Effector CD8-positive, alpha-beta T cell (primary cell): Measurements from ENCODE around the gene MYO15A.

Experiments
- DNase-seq: peaks from one replicate; lab custom pipeline; 2025; lab: John Stamatoyannopoulos, UW

The MYO15A gene

DNA sequence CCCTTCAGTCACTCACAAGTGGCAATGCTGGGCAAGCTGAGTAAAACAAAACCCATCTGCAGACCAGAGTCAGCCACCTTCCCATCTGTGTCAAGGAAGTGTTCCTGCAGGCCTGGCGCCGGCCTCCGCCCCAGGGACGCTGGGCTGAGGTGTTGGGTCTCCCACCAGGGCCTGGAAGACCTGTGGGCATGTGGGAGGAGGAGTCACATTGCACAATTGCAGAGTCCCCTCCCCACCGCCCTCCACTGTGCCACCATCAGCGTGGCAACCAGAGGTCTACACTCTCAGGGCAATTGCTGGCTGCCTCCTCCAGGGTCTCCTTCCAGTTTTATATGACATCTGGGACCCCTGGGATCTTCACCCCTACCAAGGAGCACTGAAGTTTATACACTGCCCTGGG, 3.0 kb upstream of the MYO15A start:
- DNase-seq, result no peak

DNA sequence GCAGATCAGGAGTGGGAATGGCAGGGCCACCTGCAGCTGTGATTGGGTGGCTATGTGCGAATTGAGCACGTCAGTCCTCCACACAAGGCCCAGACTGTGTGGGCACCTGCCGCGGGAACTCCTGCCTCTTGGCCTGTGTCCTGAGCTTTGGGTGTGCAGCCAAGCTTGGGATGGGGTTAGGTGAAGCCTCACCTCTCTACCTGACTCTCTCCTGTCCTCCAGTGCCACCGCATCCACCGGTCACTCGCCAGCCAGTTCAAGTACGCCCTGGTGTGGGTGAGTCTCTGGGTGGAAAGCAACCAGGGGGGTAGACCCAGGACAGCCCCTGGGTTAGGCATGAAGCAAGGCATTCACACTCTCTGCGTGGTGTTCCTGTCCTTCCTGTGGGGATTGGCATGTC, 2.3 kb upstream of the MYO15A start:
- no peak for DNase-seq

DNA sequence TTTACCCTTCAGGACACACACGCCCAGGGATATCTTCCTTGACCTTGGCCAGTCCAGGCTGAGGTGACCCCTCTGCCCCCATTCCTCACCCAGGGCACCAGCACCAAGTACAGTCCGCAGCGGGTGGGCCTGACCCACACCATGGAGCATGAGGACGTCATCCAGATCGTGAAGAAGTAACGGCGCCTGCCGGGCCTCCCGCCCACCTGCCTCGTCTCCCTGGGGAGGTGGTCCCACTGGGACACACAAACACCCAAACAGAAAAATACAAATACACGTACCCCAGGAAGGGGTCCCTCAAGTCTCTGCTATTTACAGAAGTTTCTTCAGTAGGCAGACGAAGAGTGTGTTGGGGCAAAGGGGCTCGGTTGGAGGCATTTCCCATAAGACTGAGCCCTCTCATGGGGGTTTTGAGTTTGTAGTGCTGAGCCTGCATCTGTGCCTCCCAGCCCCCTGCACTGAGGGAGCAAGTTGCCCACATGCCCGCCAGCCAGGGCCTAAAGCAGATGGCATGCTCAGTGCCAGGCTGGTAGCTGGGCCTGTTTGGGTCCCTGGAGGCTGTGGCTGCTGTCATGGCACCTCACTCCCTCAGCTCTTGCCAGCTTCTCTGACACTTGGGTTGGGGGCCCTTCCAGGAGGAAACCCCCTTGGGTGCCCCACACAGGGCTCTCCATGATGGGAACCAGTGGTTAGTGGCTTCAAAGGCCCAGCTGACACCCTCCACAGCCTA, 1.3 kb upstream of the MYO15A start:
- no peak for DNase-seq

DNA sequence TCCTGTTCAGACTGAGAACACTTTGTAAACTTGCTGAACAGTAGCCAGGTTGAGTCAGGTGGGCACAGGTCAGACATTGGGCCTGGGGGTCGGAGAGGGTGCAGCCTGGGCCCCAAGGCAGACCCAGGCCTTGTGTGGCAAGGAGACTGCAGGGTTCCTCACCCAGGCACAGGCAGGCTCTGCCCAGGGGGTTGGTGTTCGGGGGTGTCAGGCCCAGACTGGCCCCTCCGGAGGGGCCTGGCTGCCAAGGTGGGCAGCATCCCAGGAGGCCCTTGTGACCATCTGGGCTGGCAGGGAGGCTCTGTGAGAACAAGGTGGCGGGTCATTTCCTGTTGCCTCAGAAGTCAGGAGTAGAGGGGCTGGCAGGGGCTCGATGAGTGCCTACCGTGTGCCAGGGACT, 585 bp upstream of the MYO15A start:
- no peak for DNase-seq

DNA sequence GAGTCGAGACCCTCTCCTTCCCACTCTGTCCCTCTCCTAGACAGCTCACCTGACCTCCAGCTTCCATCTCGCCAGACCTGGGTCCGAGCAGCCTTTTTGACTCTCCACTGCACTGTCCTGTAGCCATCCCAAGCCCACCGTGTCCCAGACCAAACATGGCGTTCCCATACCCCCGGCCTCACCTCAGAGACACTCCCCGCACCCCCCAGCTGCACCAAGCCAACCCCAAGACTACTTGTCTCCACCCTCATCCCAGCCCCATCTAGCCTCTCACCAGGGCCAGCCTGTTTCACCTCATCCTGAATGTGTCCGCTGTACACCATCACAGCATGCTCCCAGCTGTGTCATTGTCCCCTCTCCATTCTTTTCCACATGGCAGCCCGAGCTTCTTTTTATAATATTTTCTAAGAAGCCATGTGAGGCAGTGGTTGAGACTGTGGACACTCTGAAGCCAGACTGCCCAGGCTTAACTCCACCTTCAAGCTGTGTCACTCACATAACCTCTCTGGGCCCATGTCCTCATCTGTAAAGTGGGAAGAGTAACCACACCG, 1.5 kb downstream of the MYO15A start:
- no peak for DNase-seq

DNA sequence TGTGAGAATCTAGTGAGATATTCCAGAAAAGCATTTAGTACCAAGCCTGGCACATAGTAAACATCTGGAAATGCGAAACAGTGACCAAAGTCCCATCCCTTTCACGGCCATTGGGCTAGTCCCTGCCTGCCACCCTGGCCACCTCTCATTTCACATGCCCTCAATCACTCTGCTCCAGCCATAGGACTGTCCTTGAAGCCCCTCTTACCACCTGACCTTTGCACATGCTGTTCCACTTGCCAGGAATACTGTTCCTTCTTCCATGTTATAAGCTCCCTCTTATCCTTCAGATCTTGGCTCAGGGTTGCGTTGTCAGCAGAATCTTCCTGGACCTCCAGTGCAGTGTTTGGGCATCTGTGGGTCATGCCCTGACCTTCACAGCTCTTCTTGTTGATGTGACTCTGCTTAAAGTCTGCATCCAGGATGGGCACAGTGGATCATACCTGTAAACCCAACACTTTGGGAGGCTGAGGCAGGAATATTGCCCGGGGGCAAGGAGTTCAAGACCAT, 2.1 kb downstream of the MYO15A start:
- DNase-seq, result no peak

DNA sequence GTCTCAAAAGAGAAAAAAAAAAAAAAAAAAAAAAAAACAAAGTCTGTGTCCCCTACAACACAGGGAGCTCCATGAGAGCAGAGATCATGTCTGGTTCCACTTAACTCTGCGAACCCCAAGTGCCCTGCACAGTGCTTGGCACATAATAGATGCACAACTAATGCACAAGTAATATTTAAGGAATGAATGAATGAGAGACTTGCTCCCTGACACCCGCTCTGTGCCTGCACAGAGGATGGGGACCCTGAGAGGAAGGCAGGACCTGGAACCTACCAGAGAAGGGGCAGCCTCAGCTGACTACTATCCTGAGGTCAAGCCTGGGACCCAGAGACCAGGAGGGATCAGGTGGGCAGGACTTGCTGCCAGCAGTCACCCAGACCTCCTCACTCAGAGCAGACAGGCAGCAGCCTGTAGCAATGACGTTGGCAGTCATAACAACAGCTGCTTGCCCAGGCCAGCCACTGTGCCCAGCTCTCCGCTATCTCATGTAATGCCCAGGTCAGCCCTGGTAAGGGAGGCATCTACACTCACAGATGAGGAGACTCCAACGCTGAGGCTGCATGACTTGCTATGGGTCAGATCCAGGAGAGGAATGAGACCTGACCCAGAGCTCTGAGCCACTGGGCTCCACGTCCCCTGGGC, 2.9 kb downstream of the MYO15A start:
- no peak for DNase-seq

DNA sequence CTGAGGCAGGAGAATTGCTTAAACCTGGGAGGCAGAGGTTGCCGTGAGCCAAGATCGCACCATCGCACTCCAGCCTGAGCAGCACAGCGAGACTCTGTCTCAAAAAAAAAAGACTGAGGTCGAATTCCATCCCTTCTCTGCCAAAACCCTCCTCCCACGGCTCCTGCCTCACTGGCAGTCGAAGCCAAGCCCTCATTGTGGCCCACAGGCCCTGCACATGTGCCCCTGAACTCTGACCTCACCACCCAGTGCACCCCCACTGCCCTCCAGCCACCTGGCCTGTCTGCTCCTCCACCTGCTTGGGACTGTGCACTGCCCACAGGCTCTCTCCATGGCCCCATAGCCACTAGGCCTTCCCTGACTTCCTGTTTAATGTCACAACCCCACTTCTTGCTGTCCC, 7.0 kb downstream of the MYO15A start:
- DNase-seq, result no peak

DNA sequence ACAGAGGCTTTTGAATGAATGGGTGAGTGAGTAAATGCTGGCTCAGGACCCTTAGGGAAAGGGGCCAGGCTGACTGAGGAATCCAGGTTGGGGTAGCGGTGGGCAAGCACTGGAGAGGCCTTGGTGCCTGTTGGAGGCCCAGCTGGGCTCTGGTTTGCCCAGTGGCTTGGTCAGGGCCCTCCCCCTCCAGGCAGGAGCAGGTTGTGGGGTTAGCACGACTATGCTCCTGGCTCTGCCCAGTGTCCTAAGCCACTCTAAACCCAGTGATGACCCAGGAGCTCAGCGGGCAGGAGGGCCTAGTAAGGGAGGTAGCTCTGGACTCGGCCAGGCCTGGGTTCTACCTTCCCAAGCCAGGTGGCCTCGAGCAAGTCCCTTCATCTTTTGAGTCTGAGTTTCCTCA, 7.5 kb downstream of the MYO15A start:
- no peak for DNase-seq

DNA sequence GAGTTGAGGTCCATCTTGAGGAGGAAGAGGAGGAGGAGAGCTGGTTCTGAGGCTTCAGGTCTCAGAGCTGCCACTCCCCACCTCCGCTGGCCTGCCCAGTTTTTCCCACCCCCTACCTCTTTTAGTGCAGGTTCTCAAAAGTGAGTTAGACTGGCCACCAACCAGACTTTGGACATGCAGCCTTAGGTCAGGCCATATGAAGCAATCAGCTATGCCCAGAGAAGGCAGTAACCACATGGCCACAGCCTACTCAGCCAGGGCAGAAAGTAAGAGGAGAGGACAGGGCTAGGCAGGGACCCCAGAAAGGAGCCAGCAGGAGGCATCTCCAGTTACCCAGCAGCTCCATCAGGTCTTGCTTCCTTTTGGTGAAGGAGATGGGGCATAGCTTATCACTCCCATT, 9.0 kb downstream of the MYO15A start:
- no peak for DNase-seq

DNA sequence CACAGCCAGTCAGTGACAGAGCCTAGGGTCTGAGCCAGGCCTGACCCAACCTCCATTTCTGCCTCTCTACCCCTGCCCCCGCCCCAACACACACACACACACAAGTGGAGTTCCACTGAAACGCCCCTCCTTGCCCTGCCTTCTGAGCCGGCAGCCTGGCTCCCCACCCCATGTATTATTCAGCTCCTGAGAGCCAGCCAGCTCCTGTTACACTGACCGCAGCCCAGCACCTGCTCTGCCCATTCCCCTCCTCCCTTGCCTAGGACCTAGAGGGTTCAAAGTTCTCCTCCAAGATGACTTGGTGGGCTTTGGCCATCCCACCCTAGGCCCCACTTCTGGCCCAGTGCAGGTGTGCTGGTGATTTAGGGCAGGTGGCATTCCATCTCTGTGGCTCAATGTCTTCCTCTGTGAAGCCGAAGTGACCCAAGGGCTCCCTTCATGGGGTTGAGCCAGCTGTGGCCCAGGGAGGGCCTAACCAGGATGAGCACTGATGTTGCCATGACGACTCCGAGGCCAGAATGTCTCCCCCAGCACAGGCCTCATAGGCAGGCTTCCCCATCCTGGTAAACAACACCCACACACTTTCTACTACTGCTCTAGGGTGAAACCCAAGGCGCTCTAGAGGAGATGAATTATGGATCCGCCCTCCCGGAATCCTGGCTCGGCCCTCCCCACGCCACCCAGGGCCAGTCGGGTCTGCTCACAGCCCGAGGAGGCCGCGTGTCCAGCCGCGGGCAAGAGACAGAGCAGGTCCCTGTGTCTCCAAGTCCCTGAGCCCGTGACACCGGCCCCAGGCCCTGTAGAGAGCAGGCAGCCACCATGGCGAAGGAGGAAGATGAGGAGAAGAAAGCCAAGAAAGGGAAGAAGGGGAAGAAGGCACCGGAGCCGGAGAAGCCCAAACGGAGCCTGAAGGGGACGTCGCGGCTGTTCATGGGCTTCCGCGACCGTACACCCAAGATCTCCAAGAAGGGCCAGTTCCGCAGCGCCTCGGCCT, 9.7 kb downstream of the MYO15A start:
- no peak for DNase-seq

DNA sequence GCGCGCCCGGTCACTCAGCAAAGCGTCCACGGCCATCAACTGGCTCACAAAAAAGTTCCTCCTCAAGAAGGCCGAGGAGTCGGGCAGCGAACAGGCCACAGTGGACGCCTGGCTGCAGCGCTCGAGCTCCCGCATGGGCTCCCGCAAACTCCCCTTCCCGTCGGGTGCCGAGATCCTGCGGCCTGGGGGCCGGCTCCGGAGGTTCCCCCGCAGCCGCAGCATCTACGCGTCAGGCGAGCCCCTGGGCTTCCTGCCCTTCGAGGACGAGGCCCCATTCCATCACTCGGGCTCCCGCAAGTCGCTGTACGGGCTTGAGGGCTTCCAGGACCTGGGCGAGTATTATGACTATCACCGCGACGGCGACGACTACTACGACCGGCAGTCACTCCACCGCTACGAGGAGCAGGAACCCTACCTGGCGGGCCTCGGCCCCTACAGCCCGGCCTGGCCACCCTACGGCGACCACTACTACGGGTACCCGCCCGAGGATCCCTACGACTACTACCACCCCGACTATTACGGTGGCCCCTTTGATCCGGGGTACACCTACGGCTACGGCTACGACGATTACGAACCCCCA, 10.7 kb downstream of the MYO15A start:
- DNase-seq, result no peak

DNA sequence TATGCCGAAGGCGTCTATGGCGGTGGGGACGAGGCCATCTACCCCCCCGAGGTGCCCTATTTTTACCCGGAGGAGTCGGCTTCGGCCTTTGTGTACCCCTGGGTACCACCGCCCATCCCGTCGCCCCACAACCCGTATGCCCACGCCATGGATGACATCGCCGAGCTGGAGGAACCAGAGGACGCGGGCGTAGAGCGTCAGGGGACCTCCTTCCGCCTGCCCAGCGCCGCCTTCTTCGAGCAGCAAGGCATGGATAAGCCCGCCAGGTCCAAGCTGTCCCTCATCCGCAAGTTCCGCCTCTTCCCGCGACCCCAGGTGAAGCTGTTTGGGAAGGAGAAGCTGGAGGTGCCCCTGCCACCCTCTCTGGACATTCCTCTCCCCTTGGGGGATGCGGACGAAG, 11.4 kb downstream of the MYO15A start:
- DNase-seq, result no peak

DNA sequence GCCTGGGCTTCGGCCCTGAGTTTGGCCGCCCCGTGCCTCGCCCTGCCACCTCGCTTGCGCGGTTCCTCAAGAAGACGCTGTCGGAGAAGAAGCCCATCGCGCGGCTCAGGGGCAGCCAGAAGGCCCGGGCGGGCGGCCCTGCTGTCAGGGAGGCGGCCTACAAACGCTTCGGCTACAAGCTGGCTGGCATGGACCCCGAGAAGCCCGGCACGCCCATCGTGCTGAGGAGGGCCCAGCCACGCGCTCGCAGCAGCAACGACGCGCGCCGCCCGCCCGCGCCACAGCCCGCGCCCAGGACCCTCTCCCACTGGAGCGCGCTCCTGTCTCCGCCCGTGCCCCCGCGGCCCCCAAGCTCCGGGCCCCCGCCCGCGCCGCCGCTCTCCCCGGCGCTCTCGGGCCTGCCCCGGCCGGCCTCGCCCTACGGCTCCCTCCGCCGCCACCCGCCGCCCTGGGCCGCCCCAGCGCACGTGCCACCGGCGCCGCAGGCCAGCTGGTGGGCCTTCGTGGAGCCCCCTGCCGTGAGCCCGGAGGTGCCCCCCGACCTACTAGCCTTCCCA, 12.0 kb downstream of the MYO15A start:
- DNase-seq, result no peak

DNA sequence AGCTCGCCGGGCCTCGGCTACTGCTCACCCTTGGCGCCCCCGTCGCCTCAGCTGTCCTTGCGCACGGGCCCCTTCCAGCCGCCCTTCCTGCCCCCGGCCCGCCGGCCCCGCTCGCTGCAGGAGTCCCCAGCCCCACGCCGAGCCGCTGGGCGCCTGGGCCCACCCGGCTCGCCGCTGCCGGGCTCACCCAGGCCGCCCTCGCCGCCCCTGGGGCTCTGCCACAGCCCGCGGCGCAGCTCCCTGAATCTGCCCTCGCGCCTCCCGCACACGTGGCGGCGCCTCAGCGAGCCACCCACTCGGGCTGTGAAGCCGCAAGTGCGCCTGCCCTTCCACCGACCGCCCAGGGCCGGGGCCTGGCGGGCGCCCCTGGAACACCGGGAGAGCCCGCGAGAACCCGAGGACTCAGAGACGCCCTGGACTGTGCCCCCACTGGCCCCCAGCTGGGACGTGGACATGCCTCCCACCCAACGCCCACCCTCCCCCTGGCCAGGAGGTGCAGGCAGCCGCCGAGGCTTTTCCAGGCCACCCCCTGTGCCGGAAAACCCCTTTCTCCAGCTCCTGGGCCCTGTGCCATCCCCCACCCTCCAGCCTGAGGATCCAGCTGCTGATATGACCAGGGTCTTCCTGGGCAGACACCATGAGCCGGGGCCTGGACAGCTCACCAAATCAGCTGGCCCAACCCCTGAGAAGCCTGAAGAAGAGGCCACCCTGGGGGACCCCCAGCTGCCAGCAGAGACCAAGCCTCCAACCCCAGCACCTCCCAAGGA, 12.8 kb downstream of the MYO15A start:
- DNase-seq, result no peak

DNA sequence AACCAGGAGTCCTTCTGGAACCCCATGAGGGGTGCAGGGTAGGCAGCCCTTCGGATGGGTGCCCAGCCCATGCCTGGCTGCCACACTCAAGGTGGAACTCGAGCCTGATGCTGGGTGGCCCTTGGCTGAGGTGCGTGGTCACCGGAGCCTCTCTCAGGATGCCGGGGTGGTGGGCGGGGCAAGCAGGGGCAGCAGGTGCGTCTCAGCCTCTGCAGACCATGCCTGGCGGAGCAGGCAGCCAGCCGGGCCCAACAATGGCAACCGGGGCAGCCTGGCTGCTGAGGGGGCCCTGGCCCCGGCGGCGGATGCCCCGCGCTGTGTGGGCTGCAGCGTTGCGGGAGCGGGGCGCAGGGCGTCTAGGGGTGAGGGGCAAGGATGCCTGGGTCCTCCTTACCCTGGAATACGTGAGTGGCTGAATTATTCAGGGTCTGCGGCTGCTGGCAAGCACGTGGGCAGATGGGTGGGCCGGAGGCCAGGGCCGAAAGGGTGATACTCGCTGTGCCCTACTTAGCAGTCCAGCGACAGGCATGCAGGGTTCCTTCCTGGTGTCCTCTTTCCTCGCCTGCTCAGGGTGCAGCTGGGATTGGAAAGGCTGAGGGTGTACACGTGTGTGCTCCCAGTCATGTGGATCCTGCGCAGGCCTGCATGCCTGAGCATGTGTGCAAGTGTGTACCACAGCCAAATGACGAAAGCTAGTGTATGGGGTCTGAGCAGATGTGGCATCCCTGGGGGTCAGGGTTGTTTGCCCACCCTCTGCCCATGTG, 14.6 kb downstream of the MYO15A start:
- DNase-seq, result no peak

DNA sequence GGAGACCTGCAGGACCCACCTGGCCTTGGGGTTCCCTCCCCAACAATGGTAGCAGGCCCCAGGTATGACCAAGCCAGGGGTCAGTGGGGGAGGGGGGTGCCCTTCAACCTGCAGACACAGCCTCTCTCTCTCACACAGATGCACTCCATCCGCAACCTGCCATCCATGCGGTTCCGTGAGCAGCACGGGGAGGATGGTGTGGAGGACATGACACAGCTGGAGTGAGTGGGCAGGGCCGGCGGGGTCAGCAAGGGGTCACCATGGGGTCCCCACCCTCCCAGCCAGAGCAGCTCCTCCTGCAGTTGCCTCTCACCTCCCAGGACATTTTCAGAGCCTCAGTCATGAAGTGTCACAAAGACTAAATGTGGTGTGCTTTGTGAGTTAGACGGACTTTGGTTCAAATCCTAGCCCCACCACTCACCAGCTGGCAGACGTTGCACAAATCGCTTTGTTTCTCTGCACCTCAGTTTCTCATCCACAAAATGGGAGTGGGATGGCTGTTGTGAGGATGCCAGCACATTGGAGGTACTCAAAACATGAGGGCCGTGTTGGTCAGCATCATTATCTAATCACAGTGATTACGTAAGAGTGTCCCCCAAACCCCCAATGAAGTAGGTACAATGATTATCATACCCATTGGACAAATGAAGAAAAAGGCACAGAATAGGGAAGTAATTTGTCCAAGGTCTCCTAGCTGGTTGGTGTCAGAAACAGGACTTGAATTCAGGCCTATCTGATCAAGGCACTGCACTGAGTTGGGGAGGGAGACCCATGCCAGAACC, 16.0 kb downstream of the MYO15A start:
- DNase-seq, result no peak

DNA sequence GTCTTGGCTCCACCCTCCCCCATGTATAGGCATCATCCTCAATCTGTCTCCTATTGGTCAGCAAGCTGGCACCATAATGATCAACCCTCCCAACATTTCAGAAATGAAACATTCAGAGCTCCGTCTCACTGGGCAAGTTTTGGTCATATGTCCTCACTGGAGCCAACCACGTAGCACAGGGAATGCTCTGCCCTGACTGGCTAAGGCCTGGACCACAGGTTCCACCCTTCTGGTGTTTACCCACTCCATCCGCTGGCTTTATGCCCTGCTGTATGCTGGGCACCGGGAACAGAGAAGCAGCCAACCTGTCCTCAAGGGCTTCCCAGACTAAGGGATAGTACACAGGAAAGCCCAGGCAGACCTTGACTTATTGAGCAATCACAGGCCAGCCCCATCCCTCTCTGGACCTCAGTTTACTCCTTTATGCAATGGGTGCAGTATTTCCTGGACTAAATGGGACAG, 20.5 kb downstream of the MYO15A start:
- DNase-seq, result no peak

DNA sequence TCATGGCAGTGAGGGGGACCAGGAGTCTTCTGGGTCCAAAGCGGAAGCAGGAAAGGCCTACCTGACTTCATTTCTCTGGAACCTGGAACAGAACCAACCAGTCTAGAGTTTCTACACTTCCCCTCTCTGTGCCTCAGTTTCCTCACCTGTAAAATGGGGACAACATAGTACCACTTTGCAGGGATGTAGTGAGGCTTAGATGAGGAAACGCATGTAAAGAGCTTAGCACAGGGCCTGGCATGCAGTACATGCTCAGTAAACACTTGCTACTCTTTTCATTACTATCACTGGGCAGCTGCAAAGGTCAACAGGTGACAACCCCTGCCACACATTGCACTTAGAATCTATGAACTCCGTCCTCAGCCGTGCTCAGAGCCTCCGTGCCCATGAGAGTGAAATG, 24.2 kb downstream of the MYO15A start:
- no peak for DNase-seq
